Measurements from ENCODE around the gene DHX58. TPM values are rescaled to one million over a fixed set of nuclear protein-coding genes. Genes with fewer than 3 reads are reported as not detected.
A peak's percentile ranks its signal among the peaks of the same experiment; 100 is the strongest.

Gene DHX58
- total and polyA plus RNA-seq, 2 of the 4 experiments (the other 2 are of a cell fraction), result 1.1 to 2.8 TPM

- dilution Hi-C loops (cut with HindIII; ENCODE audit: low sequenced_read_pairs, unreplicated experiment) (no loop called here), in situ Hi-C loops (cut with MboI; ENCODE audit: low sequenced_read_pairs) (no loop called here), intact Hi-C loops (cut with micrococcal nuclease) (loop anchor here (10.0 kb wide), 1 partner anchor 394 kb away; no protein-coding TSS in a partner anchor)
- H2AK5ac ChIP-seq (ENCODE audit: low read depth, low read length), result no peak overlapping the region
- peaks cover 19% of the 10 kb centered on the region for H3K4me1 ChIP-seq (ENCODE audit: control insufficient read depth, insufficient read depth, low read length)
- ATAC-seq (ENCODE audit: low read depth) (no peak), DNase-seq (no peak)
- H3K4me2 ChIP-seq (ENCODE audit: low read depth, low read length), result no peak overlapping the region
- no peak overlapping the region for H2BK20ac ChIP-seq (ENCODE audit: low read depth, low read length)
- no peak overlapping the region for H3K4me3 ChIP-seq (ENCODE audit: insufficient read depth, low read depth, low read length)
- BruUV-seq (replicated peaks), result no TSS peak
- H3K27me3 ChIP-seq (ENCODE audit: control insufficient read depth, insufficient read depth, low read length), result no peaks in the 10 kb centered on the region
- peak overlapping the region; percentile 2 for H2AFZ ChIP-seq (replicated peaks; ENCODE audit: low read length, poor library complexity)
- CTCF ChIA-PET, result no interaction called here
- H3K27ac ChIP-seq (ENCODE audit: insufficient read depth, low read length), result no peak overlapping the region
- no CpG with 5 or more reads among the region's 16 CpGs for WGBS, 2 experiments (ENCODE audit: extremely low coverage in 2 of 2, insufficient read length in 1 of 2)
- no peak overlapping the region for H2BK5ac ChIP-seq (ENCODE audit: low read depth, low read length, poor library complexity, severe bottlenecking)
- H2BK15ac ChIP-seq (ENCODE audit: low read depth, low read length), result no peak overlapping the region
- no peak overlapping the region for H3K14ac ChIP-seq (replicated peaks; ENCODE audit: low read depth, low read length)
- peaks cover 46% of the 10 kb centered on the region for H3K36me3 ChIP-seq (ENCODE audit: control insufficient read depth, insufficient read depth, low read length)
- H3K18ac ChIP-seq (ENCODE audit: low read depth, low read length), result no peak overlapping the region
- H3K56ac ChIP-seq (ENCODE audit: extremely low read depth, insufficient read depth, low read length), result no peak overlapping the region
- no peak overlapping the region for H4K91ac ChIP-seq (ENCODE audit: insufficient read depth, low read depth, low read length)
- H3K23ac ChIP-seq (ENCODE audit: low read depth, low read length), result no peak overlapping the region
- H3K4ac ChIP-seq (ENCODE audit: low read depth, low read length), result no peak overlapping the region
- POLR2A ChIA-PET (ENCODE audit: unreplicated experiment), result no interaction called here
- H2AK9ac ChIP-seq (replicated peaks; ENCODE audit: low read depth, low read length, poor library complexity), result no peak overlapping the region
- peaks cover 53% of the 10 kb centered on the region for H4K20me1 ChIP-seq (ENCODE audit: insufficient read depth, low read length)
- no peak for TF ChIP-seq MAFK (IDR thresholded peaks at IDR 0.05; ENCODE audit: low read depth, low read length)
- no peak for TF ChIP-seq SMC3 (IDR thresholded peaks at IDR 0.05; ENCODE audit: low read depth, low read length)
- TF ChIP-seq FOS (IDR thresholded peaks at IDR 0.05; ENCODE audit: low read depth, low read length), result no peak
- TF ChIP-seq POLR2A (IDR thresholded peaks at IDR 0.05; ENCODE audit: low read depth, low read length), result no peak
- TF ChIP-seq MAZ (IDR thresholded peaks at IDR 0.05; ENCODE audit: borderline replicate concordance, low read depth, low read length), result no peak
- TF ChIP-seq, protein P1, sequence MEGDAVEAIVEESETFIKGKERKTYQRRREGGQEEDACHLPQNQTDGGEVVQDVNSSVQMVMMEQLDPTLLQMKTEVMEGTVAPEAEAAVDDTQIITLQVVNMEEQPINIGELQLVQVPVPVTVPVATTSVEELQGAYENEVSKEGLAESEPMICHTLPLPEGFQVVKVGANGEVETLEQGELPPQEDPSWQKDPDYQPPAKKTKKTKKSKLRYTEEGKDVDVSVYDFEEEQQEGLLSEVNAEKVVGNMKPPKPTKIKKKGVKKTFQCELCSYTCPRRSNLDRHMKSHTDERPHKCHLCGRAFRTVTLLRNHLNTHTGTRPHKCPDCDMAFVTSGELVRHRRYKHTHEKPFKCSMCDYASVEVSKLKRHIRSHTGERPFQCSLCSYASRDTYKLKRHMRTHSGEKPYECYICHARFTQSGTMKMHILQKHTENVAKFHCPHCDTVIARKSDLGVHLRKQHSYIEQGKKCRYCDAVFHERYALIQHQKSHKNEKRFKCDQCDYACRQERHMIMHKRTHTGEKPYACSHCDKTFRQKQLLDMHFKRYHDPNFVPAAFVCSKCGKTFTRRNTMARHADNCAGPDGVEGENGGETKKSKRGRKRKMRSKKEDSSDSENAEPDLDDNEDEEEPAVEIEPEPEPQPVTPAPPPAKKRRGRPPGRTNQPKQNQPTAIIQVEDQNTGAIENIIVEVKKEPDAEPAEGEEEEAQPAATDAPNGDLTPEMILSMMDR (conservative IDR thresholded peaks at IDR 0.05; ENCODE audit: low read depth, low read length), result no peak
- no peak for TF ChIP-seq RFX5 (IDR thresholded peaks at IDR 0.05; ENCODE audit: low read depth, low read length)
- TF ChIP-seq BHLHE40 (IDR thresholded peaks at IDR 0.05; ENCODE audit: low read depth, low read length), result no peak
- TF ChIP-seq, protein P2, sequence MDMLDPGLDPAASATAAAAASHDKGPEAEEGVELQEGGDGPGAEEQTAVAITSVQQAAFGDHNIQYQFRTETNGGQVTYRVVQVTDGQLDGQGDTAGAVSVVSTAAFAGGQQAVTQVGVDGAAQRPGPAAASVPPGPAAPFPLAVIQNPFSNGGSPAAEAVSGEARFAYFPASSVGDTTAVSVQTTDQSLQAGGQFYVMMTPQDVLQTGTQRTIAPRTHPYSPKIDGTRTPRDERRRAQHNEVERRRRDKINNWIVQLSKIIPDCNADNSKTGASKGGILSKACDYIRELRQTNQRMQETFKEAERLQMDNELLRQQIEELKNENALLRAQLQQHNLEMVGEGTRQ (IDR thresholded peaks at IDR 0.05; ENCODE audit: low read depth, low read length), result no peak
- no peak for TF ChIP-seq MXI1 (IDR thresholded peaks at IDR 0.05; ENCODE audit: borderline replicate concordance, low read depth, low read length)
- no peak for TF ChIP-seq NFE2L2 (IDR thresholded peaks at IDR 0.05; ENCODE audit: low read depth, low read length)
- TF ChIP-seq CEBPB (IDR thresholded peaks at IDR 0.05; ENCODE audit: low read depth, low read length), result no peak
- no peaks in the 10 kb centered on the region for H3K9me3 ChIP-seq (ENCODE audit: control insufficient read depth, insufficient read depth, low read length)
- no peak overlapping the region for H3K9ac ChIP-seq (ENCODE audit: low read depth, low read length)
- no peak overlapping the region for H4K5ac ChIP-seq (ENCODE audit: low read depth, low read length)
- peaks cover 43% of the 10 kb centered on the region for H3K9me1 ChIP-seq (ENCODE audit: insufficient read depth, low read length)
- peaks cover 44 to 74% of the 10 kb centered on the region in 2 experiments for H3K79me1 ChIP-seq (ENCODE audit: low read depth in 1 of 2, low read length in 2 of 2)
- H4K8ac ChIP-seq (ENCODE audit: low read depth in 2 of 2, low read length in 2 of 2), result no peak overlapping the region
- no peak overlapping the region for H2BK120ac ChIP-seq (ENCODE audit: low read depth, low read length)
Measured at GRCh38 chr17:42130310-42130936, 17.9 kb upstream of the DHX58 start.
